Activated naive CD4-positive, alpha-beta T cell (primary cell): ENCODE results near the gene SMARCA1.
A peak's percentile ranks its signal among the peaks of the same experiment; 100 is the strongest.

ENCODE experiments used
- DNase-seq, 4 experiments: peaks; one replicate each; lab custom pipeline; 2025; lab: John Stamatoyannopoulos, UW

Gene SMARCA1

GRCh38 chrX:129530410-129530809 is 7.1 kb upstream of the SMARCA1 start:
- DNase-seq = no peak

- no peak for DNase-seq
These were observed 6.5 kb upstream of the SMARCA1 start for GRCh38 chrX:129529685-129530281.

DNA sequence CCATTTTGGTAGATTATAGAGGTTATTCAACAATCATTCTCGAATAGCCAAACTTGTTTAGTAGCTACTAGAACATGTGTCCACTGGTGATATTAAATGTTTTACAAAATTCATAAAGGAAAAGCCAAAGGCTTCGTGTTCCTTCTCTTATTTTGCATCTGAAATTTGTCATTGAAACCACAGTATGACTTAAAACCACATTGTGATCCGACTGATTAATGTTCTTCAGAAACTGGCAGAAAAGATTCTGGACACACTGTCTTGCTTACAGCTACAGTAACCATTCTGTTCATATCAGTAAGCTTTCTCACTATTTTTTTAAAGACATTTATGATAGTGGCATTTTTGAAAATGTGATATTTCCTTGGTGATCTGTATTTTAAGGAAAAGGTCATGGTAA is 2.6 kb upstream of the SMARCA1 start:
- no peak for DNase-seq

- no peak for DNase-seq
These were observed 1.9 kb upstream of the SMARCA1 start for GRCh38 chrX:129525162-129525561.

DNA sequence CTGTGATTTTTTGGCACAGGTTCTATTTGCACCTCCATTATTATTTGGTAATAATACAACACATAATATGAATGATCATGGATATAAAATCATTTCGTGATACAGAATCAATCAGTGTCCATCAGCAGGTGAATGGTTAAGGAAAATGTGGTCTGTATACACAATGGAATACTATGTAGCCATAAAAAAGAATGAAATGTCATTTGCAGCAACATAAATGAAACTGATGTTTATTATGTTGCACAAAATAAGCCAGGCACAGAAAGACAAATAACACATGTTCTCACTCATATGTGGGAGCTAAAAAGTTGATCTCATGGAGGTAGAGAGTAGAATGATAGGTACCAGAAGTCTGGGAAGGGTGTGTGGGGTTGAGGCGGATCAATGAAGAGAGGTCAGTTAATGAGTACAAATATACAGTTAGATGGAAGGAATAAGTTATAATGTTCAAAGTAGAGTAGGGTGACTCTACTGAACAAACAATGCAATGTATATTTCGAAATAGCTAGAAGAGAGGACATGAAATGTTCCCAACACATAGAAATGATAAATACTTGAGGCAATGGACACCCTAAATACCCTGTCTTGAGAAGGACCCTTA is 1.1 kb upstream of the SMARCA1 start:
- no peak for DNase-seq

DNA sequence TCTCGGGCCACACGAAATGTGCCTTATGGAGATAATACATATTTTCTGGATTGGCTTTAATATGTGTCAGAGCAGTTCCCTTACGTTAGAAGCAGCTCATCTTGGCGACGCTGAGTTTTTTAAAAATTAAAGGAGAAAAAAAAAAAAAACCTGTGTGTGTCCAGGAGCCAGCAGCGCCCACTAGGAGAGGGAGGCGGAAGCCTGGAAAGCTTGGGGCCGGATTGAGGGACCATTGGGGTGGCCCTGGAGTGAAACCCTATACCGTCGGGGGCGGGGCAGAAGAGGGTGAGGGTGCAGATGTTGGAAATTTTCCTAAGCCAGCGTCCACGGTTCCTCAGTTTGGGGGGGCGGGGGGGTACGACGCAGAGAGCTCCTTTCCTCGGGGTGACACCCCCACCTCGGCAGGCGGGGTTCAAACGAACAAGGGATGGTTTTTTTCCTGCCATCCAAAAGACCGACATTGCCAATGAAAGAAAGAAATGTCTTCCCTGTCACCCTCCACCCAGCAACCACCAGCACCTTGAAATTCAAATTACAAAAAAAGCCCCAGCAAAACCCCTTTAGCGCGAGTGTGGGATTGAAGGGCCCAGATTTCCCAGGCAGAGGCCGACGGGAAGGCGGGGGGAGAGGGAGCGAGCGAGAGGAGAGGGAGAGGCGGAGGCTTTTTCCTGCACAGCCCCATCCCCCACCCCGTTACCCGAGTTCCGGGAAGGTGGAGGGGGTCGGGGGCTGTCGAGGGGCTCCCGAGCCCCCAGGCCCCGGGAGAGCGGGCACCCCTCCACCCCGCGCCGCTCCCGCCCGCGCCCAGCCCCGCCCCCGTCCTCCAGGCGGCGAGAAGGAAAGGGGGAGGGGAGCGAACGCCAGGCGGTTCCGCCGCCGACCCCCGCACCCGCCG is 859 bp downstream of the SMARCA1 start:
- peak in 1 of 4 experiments; percentile 4 for DNase-seq

DNA sequence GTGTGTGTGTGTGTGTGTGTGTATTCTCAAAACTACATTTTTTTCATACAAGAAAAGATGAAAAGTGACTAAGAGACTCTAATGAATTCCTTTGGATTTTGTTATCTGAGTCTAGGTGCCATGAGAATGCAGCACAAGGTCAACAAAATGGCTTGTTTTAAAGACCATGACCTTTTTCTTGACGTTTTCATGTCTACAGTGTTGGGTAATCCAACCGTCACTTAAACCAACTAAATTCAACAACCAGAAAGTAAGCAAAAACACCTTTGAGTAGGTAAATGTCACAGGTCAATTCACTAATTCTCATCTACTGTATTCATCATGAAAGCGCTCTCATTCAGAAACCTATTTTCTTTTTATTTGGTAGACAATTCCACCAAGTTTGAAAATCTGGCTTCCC is 3.1 kb downstream of the SMARCA1 start:
- DNase-seq = no peak

- DNase-seq = no peak
These were observed 6.9 kb downstream of the SMARCA1 start for GRCh38 chrX:129516402-129516801.

DNA sequence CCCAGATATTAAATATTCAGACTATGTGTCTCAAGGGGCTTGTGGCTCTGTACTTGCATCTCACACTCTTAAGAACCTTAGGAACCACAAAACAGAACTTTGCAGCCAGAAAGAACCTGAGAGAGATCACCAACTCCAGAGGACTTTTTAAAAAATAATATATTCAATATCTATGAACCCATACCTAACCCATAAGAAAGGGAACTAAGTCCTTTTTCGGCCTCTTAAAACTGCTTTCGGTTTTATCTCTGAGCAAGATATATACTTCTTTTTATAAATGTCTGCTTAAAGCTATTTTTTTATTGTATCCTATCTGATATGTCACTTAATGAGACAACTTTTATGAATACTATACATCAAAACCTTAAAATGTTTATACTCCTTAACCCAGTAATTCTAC is 10.9 kb downstream of the SMARCA1 start:
- no peak for DNase-seq

DNA sequence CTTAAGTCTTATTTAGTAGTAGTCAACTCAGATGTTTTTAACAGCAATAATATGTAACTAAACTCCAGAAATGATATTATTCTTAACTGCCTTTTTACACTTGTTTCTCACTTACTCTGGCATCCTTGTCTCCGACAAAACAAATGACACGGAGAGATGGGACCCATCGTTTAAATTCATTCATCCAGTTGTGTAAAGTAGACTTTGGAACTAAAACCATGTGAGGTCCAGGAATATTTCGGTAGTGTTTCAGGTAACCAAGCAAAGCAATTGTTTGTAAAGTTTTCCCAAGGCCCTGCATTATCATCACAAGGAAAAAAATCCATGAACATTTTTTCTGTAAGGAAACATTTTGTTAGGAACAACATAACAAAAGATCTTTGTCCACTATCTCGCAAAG is 11.6 kb downstream of the SMARCA1 start:
- DNase-seq = no peak

DNA sequence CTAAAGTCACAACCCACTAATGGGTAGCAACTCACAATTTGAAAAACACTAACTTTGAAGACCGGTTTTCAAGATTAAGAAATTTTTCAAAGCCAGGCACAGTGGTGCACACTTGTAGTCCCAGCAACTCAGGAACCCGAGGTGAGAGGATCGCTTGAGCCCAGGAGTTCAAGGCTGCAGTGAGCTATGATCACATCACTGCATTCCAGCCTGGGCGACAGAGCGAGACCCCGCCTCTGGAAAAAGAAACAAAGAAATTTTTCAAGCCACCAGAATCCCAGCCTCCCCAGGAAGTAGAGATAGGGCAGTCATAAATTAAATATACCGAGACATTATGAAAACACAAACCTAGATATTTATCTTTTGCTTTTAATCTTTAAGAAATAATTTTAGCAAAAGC is 13.0 kb downstream of the SMARCA1 start:
- DNase-seq = no peak

GRCh38 chrX:129497146-129497843 is 26.0 kb downstream of the SMARCA1 start:
- DNase-seq = no peak

GRCh38 chrX:129496625-129497024 is 26.7 kb downstream of the SMARCA1 start:
- DNase-seq = no peak

- no peak for DNase-seq
These were observed 27.4 kb downstream of the SMARCA1 start for GRCh38 chrX:129495900-129496299.

GRCh38 chrX:129494887-129495286 is 28.4 kb downstream of the SMARCA1 start:
- no peak for DNase-seq

- no peak for DNase-seq
These were observed 29.6 kb downstream of the SMARCA1 start for GRCh38 chrX:129493643-129494042.

- DNase-seq = no peak
These were observed 33.0 kb downstream of the SMARCA1 start for GRCh38 chrX:129490330-129490729.

DNA sequence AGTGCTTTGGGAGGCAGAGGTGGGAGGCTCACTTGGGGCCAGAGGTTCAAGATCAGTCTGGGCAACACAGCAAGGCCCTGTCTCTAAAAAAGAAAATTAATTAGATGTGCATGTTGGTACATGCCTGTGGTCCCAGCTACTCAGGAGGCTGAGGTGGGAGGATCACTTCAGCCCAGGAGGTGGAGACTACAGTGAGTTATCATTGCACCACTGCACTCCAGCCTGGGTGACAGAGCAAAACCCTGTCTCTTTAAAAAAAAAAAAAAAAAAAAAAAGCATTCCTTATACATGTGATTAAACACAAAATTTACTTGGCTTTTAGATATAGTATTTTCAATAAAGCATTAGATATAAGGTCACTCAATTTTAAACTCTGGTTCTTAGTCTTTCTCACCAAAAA is 34.9 kb downstream of the SMARCA1 start:
- DNase-seq = no peak

GRCh38 chrX:129480889-129481288 is 42.4 kb downstream of the SMARCA1 start:
- no peak for DNase-seq

- DNase-seq = no peak
These were observed 44.8 kb downstream of the SMARCA1 start for GRCh38 chrX:129478516-129478915.

GRCh38 chrX:129472116-129472515 is 51.2 kb downstream of the SMARCA1 start:
- no peak for DNase-seq

DNA sequence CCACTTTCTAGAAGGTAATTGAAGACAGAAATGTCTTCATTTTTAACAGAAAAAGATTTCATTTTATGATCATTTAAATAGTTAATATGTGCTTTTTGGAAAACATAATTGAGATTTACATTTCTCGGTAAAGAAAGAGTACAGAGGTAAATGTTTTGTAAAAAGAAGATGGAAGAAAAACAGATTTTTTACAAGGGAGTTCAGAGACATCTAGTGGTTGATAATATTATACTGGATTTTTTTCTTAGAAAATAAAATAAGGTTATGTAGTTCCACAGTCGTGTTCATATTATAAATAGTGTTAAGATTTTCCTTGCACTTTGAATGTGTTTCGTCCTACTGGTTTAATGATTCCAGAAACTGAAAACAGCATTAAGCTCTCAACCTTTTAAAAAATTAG is 60.6 kb downstream of the SMARCA1 start:
- no peak for DNase-seq
